Keratinocyte (primary cell): ENCODE measurements around the gene BCL7A. TPM values are rescaled to one million over a fixed set of nuclear protein-coding genes. Genes with fewer than 3 reads are reported as not detected.

Experiments
- DNase-seq: peaks from one replicate; pipeline ENCODE4 v3.0.0-alpha.2; 2011; ENCODE audit warnings: low read depth, missing footprints, low spot score
- FAIRE-seq: peaks from 2 replicates; lab custom pipeline; 2011; peaks lifted over from hg19 to GRCh38; lab: Jason Lieb, UNC
- H2AFZ ChIP-seq: 2 replicates; pipeline ENCODE4 v1.6.0; 2012; ENCODE audit warnings: low read length, control low read depth, inconsistent platforms; ENCODE audit not compliant: control insufficient read depth
- H3K27ac ChIP-seq: 2 replicates; pipeline ENCODE4 v1.5.1; 2011; ENCODE audit warnings: low read length; ENCODE audit not compliant: control insufficient read depth, insufficient read depth
- H3K27me3 ChIP-seq: 3 replicates; pipeline ENCODE4 v1.6.0; 2011; ENCODE audit warnings: low read length; ENCODE audit not compliant: control insufficient read depth, insufficient read depth; ENCODE audit errors: extremely low read depth
- H3K36me3 ChIP-seq, 2 experiments: 2 replicates in 1 of 2; 3 replicates in 1 of 2; pipeline ENCODE4 v1.5.1; 2011; ENCODE audit warnings: low read length in 2 of 2, mild to moderate bottlenecking in 1 of 2; ENCODE audit not compliant: control insufficient read depth in 2 of 2, insufficient read depth in 2 of 2; ENCODE audit errors: extremely low read depth in 1 of 2
- H3K4me1 ChIP-seq: 3 replicates; pipeline ENCODE4 v1.5.1; 2011; ENCODE audit warnings: low read length; ENCODE audit not compliant: control insufficient read depth, insufficient read depth; ENCODE audit errors: extremely low read depth
- H3K4me2 ChIP-seq: 3 replicates; pipeline ENCODE4 v1.6.0; 2011; ENCODE audit warnings: low read depth, low read length; ENCODE audit not compliant: control insufficient read depth, insufficient read depth; ENCODE audit errors: extremely low read depth
- H3K4me3 ChIP-seq, 3 experiments: fragments of 200-600 bp in 1 of 3; sonication (generic) in 1 of 3; 2 replicates in 2 of 3; 3 replicates in 1 of 3; pipeline ENCODE4 v1.5.1; 2011 to 2016; ENCODE audit warnings: low read length in 3 of 3, mild to moderate bottlenecking in 3 of 3, control low read depth in 2 of 3, inconsistent platforms in 1 of 3, low read depth in 1 of 3, mixed read lengths in 1 of 3, mixed run types in 1 of 3, moderate library complexity in 1 of 3; ENCODE audit not compliant: control insufficient read depth in 2 of 3, insufficient read depth in 2 of 3; ENCODE audit errors: extremely low read depth in 1 of 3
- H3K79me2 ChIP-seq: 2 replicates; pipeline ENCODE4 v1.6.0; 2012; ENCODE audit warnings: low read length; ENCODE audit not compliant: control insufficient read depth, insufficient read depth
- H3K9ac ChIP-seq: 3 replicates; pipeline ENCODE4 v1.6.0; 2011; ENCODE audit warnings: low read length; ENCODE audit not compliant: control insufficient read depth, insufficient read depth; ENCODE audit errors: extremely low read depth
- H3K9me1 ChIP-seq: 3 replicates; pipeline ENCODE4 v1.6.0; 2011; ENCODE audit warnings: low read length; ENCODE audit not compliant: control insufficient read depth, insufficient read depth; ENCODE audit errors: extremely low read depth
- H3K9me3 ChIP-seq: 2 replicates; pipeline ENCODE4 v1.5.1; 2012; ENCODE audit warnings: low read depth, low read length; ENCODE audit not compliant: control insufficient read depth
- H4K20me1 ChIP-seq: 3 replicates; pipeline ENCODE4 v1.6.0; 2011; ENCODE audit warnings: low read length; ENCODE audit not compliant: control insufficient read depth, insufficient read depth; ENCODE audit errors: extremely low read depth
- CTCF ChIP-seq, 3 experiments: IDR thresholded peaks in 1 of 3; conservative IDR thresholded peaks in 1 of 3; optimal IDR thresholded peaks in 1 of 3; 2 replicates in 2 of 3; 3 replicates in 1 of 3; pipeline versions ENCODE3 to v1.5.1; 2011; ENCODE audit warnings: low read length in 3 of 3, mild to moderate bottlenecking in 3 of 3, moderate library complexity in 2 of 3, control low read depth in 1 of 3, inconsistent platforms in 1 of 3; ENCODE audit not compliant: insufficient read depth in 2 of 3; ENCODE audit errors: extremely low read depth in 1 of 3
- EZH2 ChIP-seq: IDR thresholded peaks from one replicate; pipeline ENCODE4 v1.6.1; 2012; ENCODE audit warnings: inconsistent platforms, mild to moderate bottlenecking, low read length, moderate library complexity
- dilution Hi-C: fragments of 300-500 bp; cut with MboI; formaldehyde crosslinking; loops from one replicate; pipeline ENCODE4 v1.7.0; 2020; ENCODE audit warnings: low sequenced_read_pairs; ENCODE audit not compliant: extremely low pct_ligation_motif_present
- polyA plus RNA-seq, 5 experiments: library from polyadenylated mRNA; depleted of rRNA in 3 of 5; stranded (reverse) in 3 of 5; stranded (forward) in 1 of 5; unstranded in 1 of 5; fragments of >200 nt; gene quantifications; 1 replicate in 1 of 5; 2 replicates in 3 of 5; 3 replicates in 1 of 5; pipeline versions ENCODE4 v1.2.1 to v1.2.3, GENCODE V29; 2011 to 2012; ENCODE audit warnings: missing spikeins in 2 of 5, low read depth in 1 of 5, low replicate concordance in 1 of 5

BCL7A gene
- polyA plus RNA-seq, 1 donor (not counting 4 experiments of a cell fraction or from before 2014, with no cell fraction given): 12.8 TPM

GRCh38 chr12:122076743-122077495 lies 55.2 kb downstream of the BCL7A start:
- dilution Hi-C loops: no loop called here
- Histone ChIP-seq H3K4me1 (peaks cover 30% of the 10 kb centered on the region), H3K27me3 (no peaks in the 10 kb centered on the region), H2AFZ (no peak overlapping the region), H3K4me2 (no peak overlapping the region), H4K20me1 (peaks cover 12% of the 10 kb centered on the region), H3K36me3 (no peaks in the 10 kb centered on the region), H3K4me3 (no peak overlapping the region), H3K27ac (no peak overlapping the region), H3K9ac (no peak overlapping the region), H3K9me3 (no peaks in the 10 kb centered on the region), H3K9me1 (peaks cover 4% of the 10 kb centered on the region), H3K79me2 (peaks cover 28% of the 10 kb centered on the region)
- no peak for DNase-seq
- TF ChIP-seq CTCF (optimal IDR thresholded peaks at IDR 0.05 in 1 of 3, IDR thresholded peaks at IDR 0.05 in 1 of 3, conservative IDR thresholded peaks at IDR 0.05 in 1 of 3; ENCODE audit: extremely low read depth in 1 of 3, insufficient read depth in 2 of 3, low read length in 3 of 3) (no peak), EZH2 (no peak)
- FAIRE-seq: no peak

GRCh38 chr12:122078141-122079032 lies 56.7 kb downstream of the BCL7A start, which contains the start of gene MLXIP:
MLXIP (plus strand) TSS chr12:122078756; CDS start chr12:122078854, 98 bp downstream.
- dilution Hi-C loops: no loop called here
- Histone ChIP-seq H2AFZ (peak within 1 kb of the TSS; percentile 71), H3K27ac (peak within 1 kb of the TSS; percentile 79), H3K4me1 (peaks cover 26% of the 10 kb centered on the region), H3K79me2 (peaks cover 42% of the 10 kb centered on the region), H3K9ac (peak within 1 kb of the TSS; percentile 91), H3K4me2 (peak within 1 kb of the TSS; percentile 100), H3K27me3 (no peaks in the 10 kb centered on the region), H3K9me1 (peaks cover 4% of the 10 kb centered on the region), H3K36me3 (peaks cover 0 to 2% of the 10 kb centered on the region in 2 experiments), H3K9me3 (no peaks in the 10 kb centered on the region), H4K20me1 (peaks cover 15% of the 10 kb centered on the region), H3K4me3 (peak within 1 kb of the TSS; percentile 62 to 99 (median 99))
- no peak for DNase-seq
- TF ChIP-seq EZH2: no peak
- TF ChIP-seq CTCF (optimal IDR thresholded peaks at IDR 0.05 in 1 of 3, IDR thresholded peaks at IDR 0.05 in 1 of 3, conservative IDR thresholded peaks at IDR 0.05 in 1 of 3; ENCODE audit: extremely low read depth in 1 of 3, insufficient read depth in 2 of 3, low read length in 3 of 3): no peak
- FAIRE-seq: no peak
